Fibroblast of mammary gland (primary cell): Measurements from ENCODE around the gene APOBEC3B.
"Not testable (repeated sequence)": the region's sequence is repeated elsewhere in the genome, so short reads cannot be mapped to it uniquely, and the experiment has no call there.

Experiments
- DNase-seq: peaks from one replicate; pipeline ENCODE4 v3.0.0-alpha.2; 2010; ENCODE audit warnings: low read depth
- H3K4me3 ChIP-seq: 2 replicates; pipeline ENCODE4 v1.5.1; 2011; ENCODE audit warnings: low read depth, mild to moderate bottlenecking, low read length, moderate library complexity; ENCODE audit not compliant: control insufficient read depth
- TF ChIP-seq, protein P1 (sequence below): conservative IDR thresholded peaks from 2 replicates; pipeline ENCODE4 v1.5.1; 2011; ENCODE audit warnings: low read depth, low read length, inconsistent platforms; ENCODE audit not compliant: control insufficient read depth, insufficient read depth

The APOBEC3B gene

DNA sequence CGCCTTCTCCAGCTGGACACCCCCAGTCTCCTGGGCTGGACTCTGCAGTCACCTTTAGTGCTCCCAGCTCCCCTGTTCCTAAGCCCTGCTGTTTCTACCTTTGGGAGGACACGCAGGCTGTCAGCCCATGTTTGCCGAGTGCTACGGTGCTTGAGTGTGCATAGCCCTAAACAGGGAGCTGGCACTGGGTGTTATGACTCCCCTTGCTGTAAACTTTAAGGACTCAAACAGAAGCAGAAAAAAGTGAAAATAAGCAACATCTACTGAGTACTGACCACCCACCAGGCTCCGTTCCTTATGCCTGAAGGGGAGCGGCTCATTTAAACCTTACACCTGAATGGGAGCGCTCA, 7.3 kb upstream of the APOBEC3B start:
- TF ChIP-seq, protein P1, sequence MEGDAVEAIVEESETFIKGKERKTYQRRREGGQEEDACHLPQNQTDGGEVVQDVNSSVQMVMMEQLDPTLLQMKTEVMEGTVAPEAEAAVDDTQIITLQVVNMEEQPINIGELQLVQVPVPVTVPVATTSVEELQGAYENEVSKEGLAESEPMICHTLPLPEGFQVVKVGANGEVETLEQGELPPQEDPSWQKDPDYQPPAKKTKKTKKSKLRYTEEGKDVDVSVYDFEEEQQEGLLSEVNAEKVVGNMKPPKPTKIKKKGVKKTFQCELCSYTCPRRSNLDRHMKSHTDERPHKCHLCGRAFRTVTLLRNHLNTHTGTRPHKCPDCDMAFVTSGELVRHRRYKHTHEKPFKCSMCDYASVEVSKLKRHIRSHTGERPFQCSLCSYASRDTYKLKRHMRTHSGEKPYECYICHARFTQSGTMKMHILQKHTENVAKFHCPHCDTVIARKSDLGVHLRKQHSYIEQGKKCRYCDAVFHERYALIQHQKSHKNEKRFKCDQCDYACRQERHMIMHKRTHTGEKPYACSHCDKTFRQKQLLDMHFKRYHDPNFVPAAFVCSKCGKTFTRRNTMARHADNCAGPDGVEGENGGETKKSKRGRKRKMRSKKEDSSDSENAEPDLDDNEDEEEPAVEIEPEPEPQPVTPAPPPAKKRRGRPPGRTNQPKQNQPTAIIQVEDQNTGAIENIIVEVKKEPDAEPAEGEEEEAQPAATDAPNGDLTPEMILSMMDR = no peak
- H3K4me3 ChIP-seq = no peak overlapping the region
- DNase-seq = no peak

DNA sequence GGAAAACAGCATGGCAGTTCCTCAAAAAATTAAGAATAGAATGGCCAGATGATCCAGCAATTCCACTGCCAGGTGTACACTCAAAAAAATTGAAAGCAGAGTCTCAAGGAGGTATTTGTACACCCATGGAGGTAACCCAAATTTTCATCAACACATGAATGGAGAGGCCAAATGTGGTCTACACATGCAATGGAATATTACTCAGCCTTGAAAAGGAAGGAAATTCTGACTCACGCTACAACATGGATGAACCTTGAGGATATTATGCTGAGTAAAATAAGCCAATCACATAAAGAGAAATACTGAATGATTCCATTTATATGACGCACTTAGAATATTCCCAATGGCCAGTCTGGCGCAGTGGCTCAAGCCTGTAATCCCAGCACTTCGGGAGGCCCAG, 4.9 kb upstream of the APOBEC3B start:
- H3K4me3 ChIP-seq, DNase-seq: not testable (repeated sequence)

- not testable (repeated sequence) for DNase-seq, H3K4me3 ChIP-seq
These were observed 1.6 kb upstream of the APOBEC3B start for GRCh38 chr22:38980587-38980986.

DNA sequence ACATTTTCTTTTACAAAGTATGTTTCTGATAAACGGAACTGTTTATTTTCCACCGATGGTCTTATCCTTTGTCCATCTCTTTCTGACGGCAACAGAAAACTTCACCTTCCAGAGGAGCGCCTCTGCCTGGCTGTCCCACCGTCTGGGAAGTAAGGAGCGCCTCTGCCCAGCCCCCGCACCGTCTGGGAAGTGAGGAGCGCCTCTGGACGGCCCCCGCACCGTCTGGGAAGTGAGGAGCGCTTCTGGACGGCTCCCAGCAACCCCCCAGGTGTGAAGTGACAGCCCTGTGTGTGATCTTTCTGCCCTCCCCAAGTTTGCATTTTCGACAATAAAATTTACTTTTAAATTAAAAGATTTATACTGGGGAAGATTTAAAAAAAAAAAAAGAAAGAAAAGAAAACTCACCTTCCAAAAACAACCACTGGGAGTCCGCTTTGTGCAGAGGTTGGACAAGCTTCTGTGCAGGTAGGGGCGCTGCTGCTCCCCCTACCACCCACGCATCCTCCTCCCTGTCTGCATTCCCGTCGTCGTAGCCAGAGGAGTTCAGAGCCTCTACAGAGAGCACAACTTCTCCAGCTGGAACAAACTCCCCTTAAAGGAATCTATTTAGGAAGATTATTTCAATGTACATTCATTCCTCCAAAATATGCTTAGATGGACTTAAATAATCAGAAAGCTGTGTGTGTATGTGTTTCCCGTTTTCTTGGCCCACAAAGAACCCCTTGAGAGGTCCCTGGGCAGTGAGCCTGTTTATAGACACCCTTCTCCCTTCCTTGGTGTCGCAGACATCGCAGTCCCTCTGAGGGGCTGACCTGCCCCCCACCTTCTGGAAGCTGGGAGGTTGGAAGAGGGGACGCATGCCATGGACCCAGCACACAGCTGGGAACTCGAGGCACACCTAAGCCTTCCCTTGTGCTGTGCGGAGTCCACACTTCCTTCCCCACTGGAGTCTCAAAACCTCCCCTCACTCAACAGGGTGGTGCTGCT, 849 bp upstream of the APOBEC3B start:
- TF ChIP-seq, protein P1 = no peak
- DNase-seq = peak; percentile 5

GRCh38 chr22:38984224-38984623, 2.1 kb downstream of the APOBEC3B start:
- no peak overlapping the region for H3K4me3 ChIP-seq
- TF ChIP-seq, protein P1 = no peak
- DNase-seq = no peak

More for the DNA sequence above, 849 bp upstream of the APOBEC3B start:
- H3K4me3 ChIP-seq = no peak overlapping the region

GRCh38 chr22:38984784-38985757, 2.9 kb downstream of the APOBEC3B start:
- peak; percentile 6 for DNase-seq
- not testable (repeated sequence) for H3K4me3 ChIP-seq

DNA sequence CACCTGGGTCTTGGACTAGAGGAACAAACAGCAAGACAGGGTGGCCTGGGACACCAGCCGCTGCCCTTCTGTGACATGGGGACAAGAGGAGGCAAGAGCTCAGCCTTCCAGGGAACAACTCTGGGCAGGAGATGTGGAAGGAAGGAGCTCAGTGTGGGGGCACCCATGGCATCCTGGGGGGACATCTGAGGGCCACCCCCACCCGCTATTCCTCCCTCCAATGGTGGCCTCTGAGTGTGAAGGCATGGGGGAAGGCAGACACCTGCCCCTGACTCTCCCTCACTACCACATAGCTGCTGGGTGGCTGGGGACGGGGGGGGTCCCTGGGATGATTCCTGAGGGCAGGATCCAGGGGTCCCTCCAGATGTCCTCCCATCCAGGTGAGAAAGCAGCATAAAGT, 4.5 kb downstream of the APOBEC3B start:
- TF ChIP-seq, protein P1 = no peak
- no peak for DNase-seq
- H3K4me3 ChIP-seq = no peak overlapping the region
